BJ (cell line): Measurements from ENCODE around the gene HIVEP1. TPM values are rescaled to one million over a fixed set of nuclear protein-coding genes. Genes with fewer than 3 reads are reported as not detected.
A peak's percentile ranks its signal among the peaks of the same experiment; 100 is the strongest.

ENCODE experiments used
- CTCF ChIA-PET: fragments of 350-600 bp; formaldehyde crosslinking; extraction: SDS; loops from one replicate; lab custom pipeline; 2021; ENCODE audit warnings: antibody characterized with exemption, inconsistent platforms; lab: Yijun Ruan, JAX
- POLR2A ChIA-PET: fragments of 300-600 bp; sonication (Branson Sonifier 250); formaldehyde crosslinking; extraction: SDS; loops from one replicate; lab custom pipeline; 2021; ENCODE audit warnings: antibody characterized with exemption; lab: Charles Lee
- DNase-seq: peaks from one replicate; pipeline ENCODE4 v3.0.0-alpha.2; 2011; ENCODE audit warnings: low read depth
- H3K27me3 ChIP-seq: 2 replicates; pipeline ENCODE4 v1.6.0; 2011; ENCODE audit warnings: low read length; ENCODE audit not compliant: control insufficient read depth, insufficient read depth
- H3K36me3 ChIP-seq: 2 replicates; pipeline ENCODE4 v1.5.1; 2011; ENCODE audit warnings: low read length; ENCODE audit not compliant: control insufficient read depth, insufficient read depth
- H3K4me3 ChIP-seq: 2 replicates; pipeline ENCODE4 v1.5.1; 2011; ENCODE audit warnings: low read depth, mild to moderate bottlenecking, control low read depth, low read length
- polyA plus RNA-seq: library from polyadenylated mRNA; depleted of rRNA; stranded (reverse); fragments of >200 nt; gene quantifications from 2 replicates; pipeline ENCODE4 v1.2.3, GENCODE V29; 2011
- TF ChIP-seq, protein P1 (sequence below): IDR thresholded peaks from 2 replicates; pipeline ENCODE4 v1.5.1; 2011; ENCODE audit warnings: low read depth, mild to moderate bottlenecking, control low read depth, inconsistent platforms, low read length, moderate library complexity; ENCODE audit not compliant: insufficient read depth

The HIVEP1 gene
- polyA plus RNA-seq, 1 experiment = 17.1 TPM

GRCh38 chr6:11972806-11973205 is 39.3 kb upstream of the HIVEP1 start:
- ChIA-PET CTCF (interaction anchor here (0.7 to 1.3 kb wide), 4 partner anchors 9 to 311 kb away, joined by 3 to 6 read pairs (median 4); no protein-coding TSS in a partner anchor), POLR2A (no interaction called here)
- Histone ChIP-seq H3K27me3 (no peaks in the 10 kb centered on the region), H3K36me3 (no peaks in the 10 kb centered on the region), H3K4me3 (no peak overlapping the region)
- no peak for DNase-seq
- TF ChIP-seq, protein P1, sequence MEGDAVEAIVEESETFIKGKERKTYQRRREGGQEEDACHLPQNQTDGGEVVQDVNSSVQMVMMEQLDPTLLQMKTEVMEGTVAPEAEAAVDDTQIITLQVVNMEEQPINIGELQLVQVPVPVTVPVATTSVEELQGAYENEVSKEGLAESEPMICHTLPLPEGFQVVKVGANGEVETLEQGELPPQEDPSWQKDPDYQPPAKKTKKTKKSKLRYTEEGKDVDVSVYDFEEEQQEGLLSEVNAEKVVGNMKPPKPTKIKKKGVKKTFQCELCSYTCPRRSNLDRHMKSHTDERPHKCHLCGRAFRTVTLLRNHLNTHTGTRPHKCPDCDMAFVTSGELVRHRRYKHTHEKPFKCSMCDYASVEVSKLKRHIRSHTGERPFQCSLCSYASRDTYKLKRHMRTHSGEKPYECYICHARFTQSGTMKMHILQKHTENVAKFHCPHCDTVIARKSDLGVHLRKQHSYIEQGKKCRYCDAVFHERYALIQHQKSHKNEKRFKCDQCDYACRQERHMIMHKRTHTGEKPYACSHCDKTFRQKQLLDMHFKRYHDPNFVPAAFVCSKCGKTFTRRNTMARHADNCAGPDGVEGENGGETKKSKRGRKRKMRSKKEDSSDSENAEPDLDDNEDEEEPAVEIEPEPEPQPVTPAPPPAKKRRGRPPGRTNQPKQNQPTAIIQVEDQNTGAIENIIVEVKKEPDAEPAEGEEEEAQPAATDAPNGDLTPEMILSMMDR = no peak

- H3K27me3 ChIP-seq = no peaks in the 10 kb centered on the region
- no peak for DNase-seq
- ChIA-PET CTCF (interaction anchor here (1.0 to 1.3 kb wide), 2 partner anchors 9 to 273 kb away, joined by 3 to 4 read pairs; no protein-coding TSS in a partner anchor), POLR2A (no interaction called here)
- H3K36me3 ChIP-seq = no peaks in the 10 kb centered on the region
- H3K4me3 ChIP-seq = no peak overlapping the region
- TF ChIP-seq, protein P1 = no peak
Measured at GRCh38 chr6:11973238-11973637, 38.9 kb upstream of the HIVEP1 start.

- ChIA-PET POLR2A (no interaction called here), CTCF (interaction anchor here (1.0 kb wide), 1 partner anchor 8 kb away, joined by 3 read pairs; no protein-coding TSS in a partner anchor)
- Histone ChIP-seq H3K4me3 (no peak overlapping the region), H3K27me3 (no peaks in the 10 kb centered on the region), H3K36me3 (no peaks in the 10 kb centered on the region)
- TF ChIP-seq, protein P1 = no peak
- DNase-seq = peak; percentile 50
Measured at GRCh38 chr6:11974089-11974488, 38.0 kb upstream of the HIVEP1 start.

DNA sequence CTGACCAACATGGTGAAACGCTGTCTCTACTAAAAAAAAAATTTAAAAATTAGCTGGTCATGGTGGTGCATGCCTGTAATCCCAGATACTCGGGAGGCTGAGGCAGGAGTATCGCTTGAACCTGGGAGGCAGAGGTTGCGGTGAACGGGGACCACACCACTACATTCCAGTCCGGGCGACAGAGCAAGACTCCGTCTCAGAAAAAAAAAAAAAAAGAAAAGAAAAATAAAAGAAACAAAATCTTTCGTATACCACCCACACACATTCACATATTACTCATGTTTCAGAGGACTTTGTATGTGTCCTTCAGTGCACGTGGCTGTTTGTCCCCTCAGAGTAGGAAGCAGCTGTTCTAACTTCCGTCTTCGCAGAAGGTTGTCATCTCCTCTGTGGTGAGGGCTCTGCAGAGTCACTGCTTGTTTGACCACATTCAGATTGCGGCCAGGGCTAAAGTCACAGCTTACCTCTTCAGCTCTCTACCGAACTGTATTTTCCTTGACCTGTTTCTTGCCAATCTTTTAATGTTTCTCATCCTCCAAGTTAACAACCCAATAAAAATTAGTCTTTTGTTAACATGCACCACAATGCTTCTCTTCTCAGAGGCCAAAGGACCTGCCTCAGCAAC is 36.6 kb upstream of the HIVEP1 start:
- CTCF ChIA-PET = interaction anchor here (1.0 kb wide), 1 partner anchor 39 kb away, joined by 3 read pairs; no protein-coding TSS in a partner anchor
- TF ChIP-seq, protein P1 = no peak
- DNase-seq = no peak
- no peak overlapping the region for H3K4me3 ChIP-seq
- POLR2A ChIA-PET = no interaction called here
- no peaks in the 10 kb centered on the region for H3K36me3 ChIP-seq
- no peaks in the 10 kb centered on the region for H3K27me3 ChIP-seq

GRCh38 chr6:11976489-11976888 is 35.6 kb upstream of the HIVEP1 start:
- POLR2A ChIA-PET = no interaction called here
- no peaks in the 10 kb centered on the region for H3K36me3 ChIP-seq
- TF ChIP-seq, protein P1 = no peak
- no peak for DNase-seq
- H3K4me3 ChIP-seq = no peak overlapping the region
- CTCF ChIA-PET = no interaction called here
- H3K27me3 ChIP-seq = no peaks in the 10 kb centered on the region
